HepG2 (cell line): ENCODE measurements around the gene TP73. TPM values are rescaled to one million over a fixed set of nuclear protein-coding genes. Genes with fewer than 3 reads are reported as not detected.

Experiments
- CEBPB ChIP-seq: IDR thresholded peaks from 2 replicates; pipeline ENCODE4 v1.6.1; 2011; ENCODE audit warnings: low read depth, low read length, improper control_type of control experiment, borderline replicate concordance
- FOXK1 ChIP-seq: sonication (generic); formaldehyde crosslinking; IDR thresholded peaks from 2 replicates; pipeline ENCODE4 v1.4.0; 2020; ENCODE audit warnings: low read depth, missing genetic modification reagents, borderline replicate concordance
- FOXP1 ChIP-seq, 2 experiments: fragments of 450-650 bp in 1 of 2; IDR thresholded peaks; 2 replicates each; pipeline ENCODE4 v1.6.1; 2017 to 2018; ENCODE audit warnings: antibody characterized with exemption in 1 of 2
- JARID2 ChIP-seq: sonication (generic); formaldehyde crosslinking; IDR thresholded peaks from 2 replicates; pipeline ENCODE4 v1.8.1; 2023; ENCODE audit warnings: missing genetic modification reagents, inconsistent platforms; ENCODE audit not compliant: insufficient replicate concordance
- KDM3A ChIP-seq: IDR thresholded peaks from 2 replicates; pipeline ENCODE4 v1.6.1; 2018; ENCODE audit warnings: low read depth, missing compliant biosample characterization
- MAF1 ChIP-seq: sonication (generic); formaldehyde crosslinking; IDR thresholded peaks from 2 replicates; pipeline ENCODE4 v1.5.0; 2020; ENCODE audit warnings: missing genetic modification reagents, borderline replicate concordance
- MIXL1 ChIP-seq: IDR thresholded peaks from 2 replicates; pipeline ENCODE4 v1.6.1; 2016
- PHF21A ChIP-seq: sonication (generic); formaldehyde crosslinking; IDR thresholded peaks from 2 replicates; pipeline ENCODE4 v1.5.0; 2020; ENCODE audit warnings: mild to moderate bottlenecking, missing genetic modification reagents
- PLRG1 ChIP-seq: fragments of 450-650 bp; conservative IDR thresholded peaks from 2 replicates; pipeline ENCODE4 v1.6.1; 2016
- RAD21 ChIP-seq: fragments of 450-650 bp; formaldehyde crosslinking; IDR thresholded peaks from 2 replicates; pipeline ENCODE4 v1.5.0; 2020; ENCODE audit warnings: mild to moderate bottlenecking
- RNF2 ChIP-seq: fragments of 450-650 bp; conservative IDR thresholded peaks from 2 replicates; pipeline ENCODE4 v1.6.1; 2016; ENCODE audit warnings: low read depth
- SAP130 ChIP-seq: IDR thresholded peaks from 2 replicates; pipeline ENCODE4 v1.6.1; 2016; ENCODE audit warnings: low read depth
- SMC3 ChIP-seq: IDR thresholded peaks from 2 replicates; pipeline ENCODE4 v1.6.1; 2011; ENCODE audit warnings: low read length, improper control_type of control experiment
- SRY ChIP-seq: sonication (generic); formaldehyde crosslinking; IDR thresholded peaks from 2 replicates; pipeline ENCODE4 v1.8.0; 2022; ENCODE audit warnings: mild to moderate bottlenecking, missing genetic modification reagents
- STAG1 ChIP-seq: sonication (generic); formaldehyde crosslinking; IDR thresholded peaks from 2 replicates; pipeline ENCODE4 v1.4.0; 2020; ENCODE audit warnings: missing genetic modification reagents
- ZFX ChIP-seq: sonication (generic); formaldehyde crosslinking; IDR thresholded peaks from 2 replicates; pipeline ENCODE4 v1.4.0; 2020; ENCODE audit warnings: mild to moderate bottlenecking, low read depth, missing genetic modification reagents, moderate library complexity
- ZNF501 ChIP-seq: sonication (generic); formaldehyde crosslinking; IDR thresholded peaks from 2 replicates; pipeline ENCODE4 v1.5.1; 2020; ENCODE audit warnings: mild to moderate bottlenecking, moderate library complexity, missing genetic modification reagents
- ZNF605 ChIP-seq: sonication (generic); formaldehyde crosslinking; IDR thresholded peaks from 2 replicates; pipeline ENCODE4 v1.8.0; 2022; ENCODE audit warnings: mild to moderate bottlenecking, missing genetic modification reagents
- ZNF792 ChIP-seq: IDR thresholded peaks from 2 replicates; pipeline ENCODE4 v1.6.1; 2016
- polyA plus RNA-seq, 8 experiments: library from polyadenylated mRNA; depleted of rRNA in 3 of 8; stranded (reverse) in 7 of 8; unstranded in 1 of 8; fragments of >200 nt; fragmentation: Illumina TruSeq in 4 of 8; extraction: Trizol in 4 of 8; gene quantifications; 2 replicates each; pipeline versions ENCODE4 v1.2.1 to v1.2.3, GENCODE V29; 2011 to 2016; ENCODE audit warnings: low read depth in 4 of 8, missing spikeins in 1 of 8, mixed read lengths in 1 of 8; ENCODE audit not compliant: insufficient read depth in 1 of 8
- total RNA-seq, 5 experiments: library from RNA; depleted of rRNA; stranded (reverse); fragments of >200 nt; fragmentation: Illumina TruSeq; extraction: Trizol; gene quantifications; 2 replicates each; pipeline ENCODE4 v1.2.3, GENCODE V29; 2016; ENCODE audit warnings: low read depth in 1 of 5
- TF ChIP-seq, protein P1 (sequence below): sonication (generic); formaldehyde crosslinking; IDR thresholded peaks from 2 replicates; pipeline ENCODE4 v1.5.1; 2020; ENCODE audit warnings: mild to moderate bottlenecking, missing genetic modification reagents, moderate library complexity
- TF ChIP-seq, protein P2 (sequence below): sonication (generic); formaldehyde crosslinking; IDR thresholded peaks from 2 replicates; pipeline ENCODE4 v1.4.0; 2020; ENCODE audit warnings: low read depth, missing genetic modification reagents

The TP73 gene
- total and polyA plus RNA-seq, 2 of the 13 experiments (the other 11 are each of a cell fraction or from before 2014, with no cell fraction given) = 0.49 to 1.1 TPM

- TF ChIP-seq, protein P1, sequence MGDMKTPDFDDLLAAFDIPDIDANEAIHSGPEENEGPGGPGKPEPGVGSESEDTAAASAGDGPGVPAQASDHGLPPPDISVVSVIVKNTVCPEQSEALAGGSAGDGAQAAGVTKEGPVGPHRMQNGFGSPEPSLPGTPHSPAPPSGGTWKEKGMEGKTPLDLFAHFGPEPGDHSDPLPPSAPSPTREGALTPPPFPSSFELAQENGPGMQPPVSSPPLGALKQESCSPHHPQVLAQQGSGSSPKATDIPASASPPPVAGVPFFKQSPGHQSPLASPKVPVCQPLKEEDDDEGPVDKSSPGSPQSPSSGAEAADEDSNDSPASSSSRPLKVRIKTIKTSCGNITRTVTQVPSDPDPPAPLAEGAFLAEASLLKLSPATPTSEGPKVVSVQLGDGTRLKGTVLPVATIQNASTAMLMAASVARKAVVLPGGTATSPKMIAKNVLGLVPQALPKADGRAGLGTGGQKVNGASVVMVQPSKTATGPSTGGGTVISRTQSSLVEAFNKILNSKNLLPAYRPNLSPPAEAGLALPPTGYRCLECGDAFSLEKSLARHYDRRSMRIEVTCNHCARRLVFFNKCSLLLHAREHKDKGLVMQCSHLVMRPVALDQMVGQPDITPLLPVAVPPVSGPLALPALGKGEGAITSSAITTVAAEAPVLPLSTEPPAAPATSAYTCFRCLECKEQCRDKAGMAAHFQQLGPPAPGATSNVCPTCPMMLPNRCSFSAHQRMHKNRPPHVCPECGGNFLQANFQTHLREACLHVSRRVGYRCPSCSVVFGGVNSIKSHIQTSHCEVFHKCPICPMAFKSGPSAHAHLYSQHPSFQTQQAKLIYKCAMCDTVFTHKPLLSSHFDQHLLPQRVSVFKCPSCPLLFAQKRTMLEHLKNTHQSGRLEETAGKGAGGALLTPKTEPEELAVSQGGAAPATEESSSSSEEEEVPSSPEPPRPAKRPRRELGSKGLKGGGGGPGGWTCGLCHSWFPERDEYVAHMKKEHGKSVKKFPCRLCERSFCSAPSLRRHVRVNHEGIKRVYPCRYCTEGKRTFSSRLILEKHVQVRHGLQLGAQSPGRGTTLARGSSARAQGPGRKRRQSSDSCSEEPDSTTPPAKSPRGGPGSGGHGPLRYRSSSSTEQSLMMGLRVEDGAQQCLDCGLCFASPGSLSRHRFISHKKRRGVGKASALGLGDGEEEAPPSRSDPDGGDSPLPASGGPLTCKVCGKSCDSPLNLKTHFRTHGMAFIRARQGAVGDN (CRISPR knock-in tag) = peak; percentile 8; the same call in 1 of the 2 replicates
- TF ChIP-seq MIXL1 (CRISPR knock-in tag) (peak; percentile 81), ZFX (CRISPR knock-in tag) (peak; percentile 16; the same call in 1 of the 2 replicates), SRY (CRISPR knock-in tag) (no peak), ZNF605 (CRISPR knock-in tag) (peak; percentile 67; the same call in 1 of the 2 replicates), RAD21 (CRISPR knock-in tag) (peak; percentile 40; the same call in 1 of the 2 replicates), MAF1 (no peak), ZNF792 (CRISPR knock-in tag) (0 out of 2 replicates have a peak, but pooled peaks have one; percentile 37), ZNF501 (CRISPR knock-in tag) (0 out of 2 replicates have a peak, but pooled peaks have one; percentile 37), RNF2 (0 out of 2 replicates have a peak, but pooled peaks have one; percentile 24), KDM3A (CRISPR knock-in tag) (no peak), SAP130 (CRISPR knock-in tag) (peak; percentile 23; the same call in 1 of the 2 replicates), JARID2 (CRISPR knock-in tag) (no peak), FOXK1 (0 out of 2 replicates have a peak, but pooled peaks have one; percentile 33), STAG1 (CRISPR knock-in tag) (peak; percentile 67), PLRG1 (no peak), PHF21A (CRISPR knock-in tag) (0 out of 2 replicates have a peak, but pooled peaks have one; percentile 27), SMC3 (peak; percentile 81), CEBPB (0 out of 2 replicates have a peak, but pooled peaks have one; percentile 9), FOXP1 (IDR thresholded peaks at IDR 0.05) (no peak), FOXP1 (CRISPR knock-in tag; IDR thresholded peaks at IDR 0.05) (0 out of 2 replicates have a peak, but pooled peaks have one; percentile 16)
- TF ChIP-seq, protein P2, sequence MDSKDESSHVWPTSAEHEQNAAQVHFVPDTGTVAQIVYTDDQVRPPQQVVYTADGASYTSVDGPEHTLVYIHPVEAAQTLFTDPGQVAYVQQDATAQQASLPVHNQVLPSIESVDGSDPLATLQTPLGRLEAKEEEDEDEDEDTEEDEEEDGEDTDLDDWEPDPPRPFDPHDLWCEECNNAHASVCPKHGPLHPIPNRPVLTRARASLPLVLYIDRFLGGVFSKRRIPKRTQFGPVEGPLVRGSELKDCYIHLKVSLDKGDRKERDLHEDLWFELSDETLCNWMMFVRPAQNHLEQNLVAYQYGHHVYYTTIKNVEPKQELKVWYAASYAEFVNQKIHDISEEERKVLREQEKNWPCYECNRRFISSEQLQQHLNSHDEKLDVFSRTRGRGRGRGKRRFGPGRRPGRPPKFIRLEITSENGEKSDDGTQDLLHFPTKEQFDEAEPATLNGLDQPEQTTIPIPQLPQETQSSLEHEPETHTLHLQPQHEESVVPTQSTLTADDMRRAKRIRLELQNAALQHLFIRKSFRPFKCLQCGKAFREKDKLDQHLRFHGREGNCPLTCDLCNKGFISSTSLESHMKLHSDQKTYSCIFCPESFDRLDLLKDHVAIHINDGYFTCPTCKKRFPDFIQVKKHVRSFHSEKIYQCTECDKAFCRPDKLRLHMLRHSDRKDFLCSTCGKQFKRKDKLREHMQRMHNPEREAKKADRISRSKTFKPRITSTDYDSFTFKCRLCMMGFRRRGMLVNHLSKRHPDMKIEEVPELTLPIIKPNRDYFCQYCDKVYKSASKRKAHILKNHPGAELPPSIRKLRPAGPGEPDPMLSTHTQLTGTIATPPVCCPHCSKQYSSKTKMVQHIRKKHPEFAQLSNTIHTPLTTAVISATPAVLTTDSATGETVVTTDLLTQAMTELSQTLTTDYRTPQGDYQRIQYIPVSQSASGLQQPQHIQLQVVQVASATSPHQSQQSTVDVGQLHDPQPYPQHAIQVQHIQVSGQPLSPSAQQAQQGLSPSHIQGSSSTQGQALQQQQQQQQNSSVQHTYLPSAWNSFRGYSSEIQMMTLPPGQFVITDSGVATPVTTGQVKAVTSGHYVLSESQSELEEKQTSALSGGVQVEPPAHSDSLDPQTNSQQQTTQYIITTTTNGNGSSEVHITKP (CRISPR knock-in tag) = 0 out of 2 replicates have a peak, but pooled peaks have one; percentile 19
These were observed 33.2 kb upstream of the TP73 start (continued) for GRCh38 chr1:3618881-3619671.
